Activated CD4-positive, alpha-beta memory T cell treated with anti-CD3 and anti-CD28 coated beads, Interleukin-2, amount 10 ng/mL, durations not matched to agents 7 days and 5 days (primary cell): Measurements from ENCODE around the gene SDR39U1. TPM values are rescaled to one million over a fixed set of nuclear protein-coding genes. Genes with fewer than 3 reads are reported as not detected.
"Not testable (repeated sequence)": the region's sequence is repeated elsewhere in the genome, so short reads cannot be mapped to it uniquely, and the experiment has no call there.

Source experiments
- CTCF ChIA-PET: fragments of 350-600 bp; sonication (Branson Sonifier 250); formaldehyde crosslinking; loops from one replicate; lab custom pipeline; 2021; ENCODE audit warnings: antibody characterized with exemption, inconsistent platforms; lab: Charles Lee
- POLR2A ChIA-PET: fragments of 350-600 bp; sonication (Branson Sonifier 250); formaldehyde crosslinking; loops from one replicate; lab custom pipeline; 2021; ENCODE audit warnings: antibody characterized with exemption; lab: Charles Lee
- DNase-seq: peaks from one replicate; pipeline ENCODE4 v3.0.0-alpha.2; 2020
- H3K27ac Mint-ChIP-seq: one replicate; pipeline ENCODE4 v1.8.0; 2021; ENCODE audit warnings: mild to moderate bottlenecking, mixed read lengths
- H3K27me3 Mint-ChIP-seq: one replicate; pipeline ENCODE4 v1.8.0; 2021; ENCODE audit warnings: mixed read lengths
- H3K36me3 Mint-ChIP-seq: one replicate; pipeline ENCODE4 v1.8.0; 2021; ENCODE audit warnings: low read depth, mixed read lengths
- H3K4me1 Mint-ChIP-seq: one replicate; pipeline ENCODE4 v1.8.0; 2021; ENCODE audit warnings: mixed read lengths
- H3K4me3 Mint-ChIP-seq: one replicate; pipeline ENCODE4 v1.8.0; 2021; ENCODE audit warnings: mild to moderate bottlenecking, mixed read lengths
- H3K9me3 Mint-ChIP-seq: one replicate; pipeline ENCODE4 v1.8.0; 2021; ENCODE audit warnings: mixed read lengths
- total RNA-seq, 2 experiments: library from RNA; stranded (reverse); gene quantifications; one replicate each; pipeline ENCODE4 v1.2.3, GENCODE V29; 2021

SDR39U1 gene
- total RNA-seq, 2 experiments from 2014 or later = 38.5 to 41.6 TPM

DNA sequence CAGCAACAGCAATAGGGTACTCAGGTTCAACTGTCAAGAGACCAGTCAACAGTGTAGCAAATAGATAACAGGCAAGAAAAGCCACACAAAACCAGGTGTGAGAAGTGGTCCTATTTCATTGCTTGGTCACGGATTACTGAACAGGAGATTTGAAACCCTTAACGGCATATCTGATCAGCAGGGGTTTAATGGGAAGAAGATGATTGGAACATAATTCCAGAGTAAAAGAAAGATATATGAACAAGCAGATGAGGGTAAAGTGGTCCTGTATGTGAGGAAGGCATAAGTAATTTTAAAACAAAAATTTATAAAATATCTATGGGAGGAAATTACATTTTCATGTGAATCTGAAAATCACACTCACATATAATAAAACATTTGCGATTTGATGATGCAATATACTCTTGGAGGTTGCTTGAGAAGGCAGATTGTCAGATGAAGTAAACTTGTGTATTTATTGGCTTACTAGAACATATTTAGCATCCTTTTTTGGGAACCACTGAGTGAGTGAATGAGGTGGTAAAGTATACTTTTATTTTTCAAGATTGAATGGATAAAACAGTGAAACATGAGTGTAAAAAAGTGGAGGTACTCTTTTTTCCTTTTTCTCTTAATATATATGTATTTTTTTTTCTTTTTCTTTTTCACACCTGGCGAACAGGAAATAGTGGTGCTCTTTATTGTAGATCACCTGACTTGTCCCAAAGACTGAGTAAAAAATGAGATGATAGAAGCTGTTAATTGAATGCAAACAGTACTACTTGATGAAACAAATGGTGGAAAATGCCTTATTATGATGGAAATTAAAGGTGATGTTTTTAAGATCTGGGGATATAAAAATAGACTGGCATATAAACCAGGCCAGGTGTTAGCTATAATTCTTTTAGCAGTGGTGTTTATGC is 21.6 kb upstream of the SDR39U1 start:
- CTCF ChIA-PET = no interaction called here
- H3K27ac Mint-ChIP-seq = no peak overlapping the region

DNA sequence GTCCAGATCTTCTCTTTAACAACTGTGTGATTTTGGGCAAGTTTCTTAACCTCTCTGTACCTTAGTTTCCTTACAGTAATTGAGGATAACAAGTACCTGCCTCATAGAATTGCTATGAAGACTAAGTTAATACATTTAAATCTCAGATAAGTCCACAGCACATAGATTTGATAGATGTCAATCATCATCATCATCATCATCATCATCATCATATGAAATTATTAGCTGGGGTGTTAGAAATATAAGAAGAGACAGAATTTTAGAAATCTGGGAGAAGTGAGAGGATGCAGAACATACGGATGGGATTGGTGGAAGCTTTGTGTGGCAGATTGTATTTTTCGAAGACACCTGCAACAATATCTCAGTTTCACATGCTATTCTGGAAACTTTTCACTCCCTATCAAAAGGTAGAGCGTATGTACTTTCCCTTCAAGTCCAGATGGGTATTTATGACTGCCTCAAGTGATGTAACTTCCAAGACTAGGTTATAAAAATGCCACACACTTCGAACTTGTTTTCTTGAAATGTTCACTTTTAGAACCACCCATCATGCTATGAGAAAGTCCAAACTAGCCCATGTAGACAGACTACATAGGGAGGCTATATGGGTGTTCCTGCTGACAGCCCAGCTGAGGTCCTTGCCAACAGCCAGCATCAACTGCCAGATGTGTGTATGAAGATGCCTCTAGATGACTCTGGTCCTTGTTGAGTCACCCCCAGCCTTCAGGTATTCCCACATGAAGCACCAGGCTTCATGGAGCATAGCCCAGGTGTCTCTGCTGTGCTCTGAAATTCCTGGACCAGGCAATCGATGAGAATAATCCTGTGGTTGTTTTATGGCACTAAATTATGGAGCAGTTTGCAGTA is 20.7 kb upstream of the SDR39U1 start:
- ChIA-PET CTCF (no interaction called here), POLR2A (no interaction called here)
- H3K9me3 Mint-ChIP-seq = no peaks in the 10 kb centered on the region
- DNase-seq = no peak
- H3K4me3 Mint-ChIP-seq = no peak overlapping the region
- peaks cover 3% of the 10 kb centered on the region for H3K36me3 Mint-ChIP-seq
- H3K27me3 Mint-ChIP-seq = no peaks in the 10 kb centered on the region
- peaks cover 12% of the 10 kb centered on the region for H3K4me1 Mint-ChIP-seq
- H3K27ac Mint-ChIP-seq = no peak overlapping the region

More for the DNA sequence above, 21.6 kb upstream of the SDR39U1 start:
- DNase-seq = no peak
- H3K4me3 Mint-ChIP-seq = no peak overlapping the region
- H3K36me3 Mint-ChIP-seq = peaks cover 3% of the 10 kb centered on the region
- peaks cover 12% of the 10 kb centered on the region for H3K4me1 Mint-ChIP-seq
- no peaks in the 10 kb centered on the region for H3K9me3 Mint-ChIP-seq
- POLR2A ChIA-PET = no interaction called here
- H3K27me3 Mint-ChIP-seq = no peaks in the 10 kb centered on the region

DNA sequence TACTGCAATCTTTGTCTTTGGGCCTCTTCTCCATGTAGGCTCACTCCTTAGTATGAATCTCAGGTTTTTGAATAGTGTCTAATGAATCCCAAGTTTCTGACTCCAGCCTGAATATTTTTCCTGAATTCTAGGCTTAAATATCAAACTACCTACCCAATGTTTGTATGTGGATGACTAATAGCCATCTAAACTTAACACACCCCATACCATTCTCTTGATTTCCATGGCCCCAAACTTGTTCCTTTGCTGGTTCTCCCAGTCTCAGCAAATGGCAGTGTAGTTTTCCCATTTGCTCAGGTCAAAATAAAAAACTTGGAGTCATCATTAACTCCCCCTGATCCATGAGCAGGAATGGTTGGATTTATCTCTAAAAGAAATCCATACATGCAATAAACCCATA is 18.8 kb upstream of the SDR39U1 start:
- POLR2A ChIA-PET = no interaction called here
- DNase-seq = no peak
- Mint-ChIP-seq H3K4me1 (peaks cover 20% of the 10 kb centered on the region), H3K4me3 (no peak overlapping the region), H3K27me3 (no peaks in the 10 kb centered on the region), H3K27ac (no peak overlapping the region), H3K36me3 (peaks cover 12% of the 10 kb centered on the region), H3K9me3 (peaks cover 6% of the 10 kb centered on the region)
- CTCF ChIA-PET = no interaction called here

DNA sequence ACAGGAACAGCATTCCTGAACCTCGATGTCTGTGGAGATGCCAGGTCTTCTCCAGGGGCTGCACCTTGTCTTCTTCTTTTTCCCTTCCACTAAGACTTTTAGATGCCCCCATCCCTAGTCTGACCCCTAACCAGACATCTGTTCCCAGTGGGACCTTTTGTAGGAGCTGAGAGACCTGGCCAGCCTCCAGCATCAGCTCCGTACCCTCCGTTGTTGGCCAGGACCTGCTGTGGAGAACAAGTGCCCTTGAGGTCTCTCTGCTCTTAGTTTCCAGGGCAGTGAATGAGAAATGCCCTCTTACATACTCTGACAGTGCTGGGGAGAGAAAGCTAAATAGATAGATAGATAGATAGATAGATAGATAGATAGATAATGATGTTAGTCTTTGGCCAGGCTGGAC is 16.8 kb upstream of the SDR39U1 start:
- CTCF ChIA-PET = no interaction called here
- Mint-ChIP-seq H3K9me3 (peaks cover 10% of the 10 kb centered on the region), H3K36me3 (peaks cover 16% of the 10 kb centered on the region), H3K4me1 (peaks cover 14% of the 10 kb centered on the region), H3K27ac (no peak overlapping the region), H3K27me3 (no peaks in the 10 kb centered on the region), H3K4me3 (no peak overlapping the region)
- POLR2A ChIA-PET = interaction anchor here (0.8 kb wide), 1 partner anchor 16 kb away, joined by 4 read pairs; no protein-coding TSS in a partner anchor
- DNase-seq = no peak

DNA sequence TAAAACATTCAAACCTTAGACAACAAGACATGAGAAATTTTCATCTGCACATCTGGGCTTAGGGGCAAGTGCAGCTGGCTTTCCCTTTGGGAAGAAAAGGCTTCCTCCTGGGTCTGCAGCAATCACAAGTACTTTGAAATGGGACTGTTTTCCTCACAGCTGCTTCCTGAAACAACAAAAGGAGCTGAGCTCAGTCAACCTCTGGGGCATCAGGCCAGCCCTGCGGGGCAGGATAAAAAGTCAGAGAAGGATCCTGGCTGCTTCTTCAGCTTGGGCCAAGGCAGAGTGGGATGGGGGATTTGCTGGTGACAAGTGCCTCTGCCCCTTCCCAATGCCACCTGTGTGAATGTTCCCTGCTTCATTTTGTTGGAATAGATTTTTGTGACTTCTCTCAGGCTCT is 16.2 kb upstream of the SDR39U1 start:
- H3K4me1 Mint-ChIP-seq = peaks cover 12% of the 10 kb centered on the region
- H3K27ac Mint-ChIP-seq = no peak overlapping the region
- ChIA-PET CTCF (interaction anchor here (0.8 to 0.9 kb wide), 2 partner anchors 16 to 25 kb away, joined by 3 to 6 read pairs; partner anchors contain the start of gene SDR39U1), POLR2A (no interaction called here)
- H3K27me3 Mint-ChIP-seq = no peaks in the 10 kb centered on the region
- DNase-seq = no peak
- H3K4me3 Mint-ChIP-seq = no peak overlapping the region
- H3K36me3 Mint-ChIP-seq = peaks cover 20% of the 10 kb centered on the region
- peaks cover 10% of the 10 kb centered on the region for H3K9me3 Mint-ChIP-seq

DNA sequence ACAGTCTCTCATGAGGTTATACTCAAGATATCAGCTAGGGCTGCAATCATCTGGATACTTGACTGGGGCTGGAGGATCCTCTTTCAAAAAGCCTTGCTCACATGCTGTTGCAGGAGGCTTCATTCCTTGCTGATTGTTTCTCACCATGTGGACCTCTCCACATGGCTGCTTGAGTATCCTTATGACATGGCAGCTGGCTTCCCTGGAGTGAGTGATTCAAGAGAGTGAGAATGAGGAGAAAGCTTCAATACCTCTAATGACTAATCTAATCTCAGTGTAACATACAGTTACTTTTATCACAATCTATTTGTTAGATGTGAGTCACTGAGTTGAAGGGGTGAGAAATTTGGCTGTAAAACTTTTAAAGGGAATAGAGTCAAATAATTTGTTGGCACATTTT is 14.4 kb upstream of the SDR39U1 start:
- no peak for DNase-seq
- Mint-ChIP-seq H3K27me3 (no peaks in the 10 kb centered on the region), H3K4me1 (peaks cover 9% of the 10 kb centered on the region), H3K36me3 (peaks cover 31% of the 10 kb centered on the region), H3K4me3 (no peak overlapping the region), H3K9me3 (peaks cover 10% of the 10 kb centered on the region), H3K27ac (no peak overlapping the region)
- CTCF ChIA-PET = interaction anchor here (1.9 kb wide), 1 partner anchor 25 kb away, joined by 6 read pairs; no protein-coding TSS in a partner anchor
- POLR2A ChIA-PET = no interaction called here

DNA sequence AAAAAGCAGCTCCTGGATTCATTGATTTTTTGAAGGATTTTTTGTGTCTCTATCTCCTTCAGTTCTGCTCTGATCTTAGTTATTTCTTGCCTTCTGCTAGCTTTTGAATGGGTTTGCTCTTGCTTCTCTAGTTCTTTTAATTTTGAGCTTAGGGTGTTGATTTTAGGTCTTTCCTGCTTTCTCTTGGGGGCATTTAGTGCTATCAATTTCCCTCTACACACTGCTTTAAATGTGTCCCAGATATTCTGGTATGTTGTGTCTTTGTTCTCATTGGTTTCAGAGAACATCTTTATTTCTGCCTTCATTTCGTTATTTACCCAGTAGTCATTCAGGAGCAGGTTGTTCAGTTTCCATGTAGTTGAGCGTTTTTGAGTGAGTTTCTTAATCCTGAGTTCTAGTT is 8.3 kb upstream of the SDR39U1 start:
- H3K4me3 Mint-ChIP-seq, CTCF ChIA-PET, DNase-seq, H3K27me3 Mint-ChIP-seq, H3K9me3 Mint-ChIP-seq, H3K27ac Mint-ChIP-seq, H3K4me1 Mint-ChIP-seq, POLR2A ChIA-PET: not testable (repeated sequence)
- H3K36me3 Mint-ChIP-seq = peaks cover 35% of the 10 kb centered on the region

DNA sequence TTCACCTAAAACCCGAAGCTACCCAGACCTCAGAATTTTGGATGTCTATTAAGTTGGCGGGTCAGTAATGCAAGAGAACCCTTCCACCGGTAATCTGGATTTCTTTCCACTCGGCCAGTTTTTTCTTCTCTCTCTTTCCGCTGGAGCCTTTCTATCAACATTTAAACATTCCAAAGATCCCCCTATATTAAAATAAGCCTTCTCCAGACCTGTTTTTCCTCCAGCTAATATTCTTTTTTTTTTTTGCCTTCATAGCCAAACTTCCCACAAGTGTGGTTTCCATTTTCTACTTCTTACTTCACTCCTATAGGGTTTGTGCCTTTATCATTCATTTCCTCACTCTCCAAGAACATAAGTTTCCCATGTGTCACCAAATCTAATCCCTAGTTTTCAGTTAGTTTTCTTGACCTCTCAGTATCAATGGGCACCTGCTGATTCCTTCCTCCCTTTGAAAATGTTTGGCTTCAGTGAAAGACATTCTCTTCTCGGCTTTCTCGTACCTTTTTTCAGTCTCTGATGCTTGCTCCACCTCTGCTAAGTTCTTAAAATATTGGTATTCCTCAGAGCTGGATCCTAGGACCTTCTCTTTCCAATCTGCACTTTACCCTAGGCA is 583 bp upstream of the SDR39U1 start:
- no peaks in the 10 kb centered on the region for H3K9me3 Mint-ChIP-seq
- H3K4me3 Mint-ChIP-seq = peak overlapping the region; percentile 92
- CTCF ChIA-PET = interaction anchor here (1.0 to 10.2 kb wide), 7 partner anchors 12 to 385 kb away, joined by 3 to 169 read pairs (median 4); partner anchors contain the start of genes ADCY4, CBLN3 and KHNYN

DNA sequence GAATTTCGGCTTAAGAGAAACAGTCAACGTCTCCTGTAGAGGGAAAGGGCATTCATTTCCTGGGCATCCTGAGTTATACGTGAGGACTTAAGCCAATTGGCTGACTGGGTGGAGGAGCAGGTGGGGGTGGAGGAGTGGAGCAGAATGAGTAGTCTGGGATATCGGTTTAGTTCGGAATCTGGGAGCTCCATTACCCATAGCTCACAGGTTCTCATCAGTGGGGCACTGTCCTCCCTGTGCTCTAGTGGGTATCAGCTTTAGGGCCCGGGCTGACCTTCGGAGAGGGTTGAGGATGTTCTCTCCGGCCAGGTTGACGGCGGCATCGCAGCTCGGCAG is 704 bp downstream of the SDR39U1 start:
- peaks cover 57% of the 10 kb centered on the region for H3K4me1 Mint-ChIP-seq
- CTCF ChIA-PET = interaction anchor here (1.0 to 10.2 kb wide), 6 partner anchors 10 to 172 kb away, joined by 3 to 169 read pairs (median 5); partner anchors contain the start of genes ADCY4, CBLN3 and KHNYN
- H3K27ac Mint-ChIP-seq = peak overlapping the region; percentile 97
- no peaks in the 10 kb centered on the region for H3K27me3 Mint-ChIP-seq
- peaks cover 55% of the 10 kb centered on the region for H3K36me3 Mint-ChIP-seq
- H3K4me3 Mint-ChIP-seq = peak overlapping the region; percentile 92
- DNase-seq = no peak
- no peaks in the 10 kb centered on the region for H3K9me3 Mint-ChIP-seq
- POLR2A ChIA-PET = interaction anchor here (0.7 to 5.4 kb wide), 13 partner anchors 12 to 327 kb away, joined by 3 to 117 read pairs (median 6); partner anchors contain the start of genes ADCY4, CBLN3, KHNYN and RIPK3

More for the DNA sequence above, 583 bp upstream of the SDR39U1 start:
- no peaks in the 10 kb centered on the region for H3K27me3 Mint-ChIP-seq
- peaks cover 48% of the 10 kb centered on the region for H3K4me1 Mint-ChIP-seq
- peaks cover 43% of the 10 kb centered on the region for H3K36me3 Mint-ChIP-seq
- peak overlapping the region; percentile 97 for H3K27ac Mint-ChIP-seq
- no peak for DNase-seq
- POLR2A ChIA-PET = interaction anchor here (0.9 to 5.4 kb wide), 8 partner anchors 13 to 231 kb away, joined by 3 to 117 read pairs (median 9); partner anchors contain the start of genes ADCY4, CBLN3, KHNYN and RIPK3

DNA sequence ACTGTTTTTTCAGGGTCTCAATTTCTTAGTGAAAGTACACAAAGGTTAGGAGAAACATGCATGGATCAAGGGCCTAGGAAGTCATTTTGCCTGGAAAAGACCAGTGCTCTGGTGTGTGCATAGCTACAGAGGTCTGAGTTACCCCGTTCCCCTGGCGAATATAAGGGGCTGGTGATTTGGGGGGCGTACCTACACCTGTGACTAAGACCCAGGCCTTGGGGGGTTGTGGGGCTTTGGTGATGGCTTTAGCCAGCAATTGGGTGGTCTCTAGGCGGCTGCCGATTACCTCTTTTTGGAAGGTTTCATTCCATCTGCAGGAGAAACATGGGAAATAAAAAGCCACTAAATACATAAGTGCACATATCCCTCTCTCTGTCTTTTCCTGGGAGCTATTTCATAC is 1.1 kb downstream of the SDR39U1 start:
- Mint-ChIP-seq H3K4me1 (peaks cover 61% of the 10 kb centered on the region), H3K9me3 (no peaks in the 10 kb centered on the region)
- CTCF ChIA-PET = interaction anchor here (1.0 to 10.2 kb wide), 6 partner anchors 10 to 172 kb away, joined by 3 to 169 read pairs (median 5); partner anchors contain the start of genes ADCY4, CBLN3 and KHNYN

DNA sequence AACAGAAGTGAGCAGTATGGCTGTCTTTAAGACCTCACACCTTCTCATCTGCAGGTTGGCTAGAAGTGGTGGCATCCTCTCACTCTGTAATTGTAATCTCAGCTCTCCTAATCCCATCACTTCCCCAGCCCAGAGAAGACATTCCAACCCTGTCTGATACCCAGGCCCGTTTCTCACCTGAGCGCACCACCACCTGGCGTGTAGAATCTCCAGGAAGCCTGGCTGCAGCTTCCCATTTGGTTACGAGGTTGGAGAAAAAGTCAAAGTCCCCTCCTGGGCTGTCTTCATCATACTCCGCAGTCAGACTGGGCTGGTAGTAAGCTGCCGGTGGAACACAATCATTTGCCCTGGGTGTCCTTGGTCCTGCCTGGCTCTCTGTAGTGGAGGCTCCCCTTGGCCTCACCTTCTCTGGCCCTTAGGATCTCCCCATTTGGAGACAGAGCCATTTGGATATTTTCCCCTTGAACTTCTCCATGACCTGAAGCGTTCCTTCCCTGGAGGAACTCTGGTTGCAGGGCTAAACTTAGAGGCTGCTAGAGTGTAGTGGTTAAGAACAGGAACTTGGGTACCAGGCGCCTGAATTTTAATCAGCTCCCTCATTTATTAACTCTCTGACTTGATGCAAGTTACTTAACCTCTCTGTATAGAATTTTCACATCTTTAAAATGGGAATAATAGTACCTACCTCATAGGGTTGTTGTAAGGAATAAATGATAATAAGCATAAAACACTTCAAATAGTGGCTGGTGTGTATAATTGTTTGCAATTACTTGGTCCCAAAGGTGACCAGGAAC is 1.8 kb downstream of the SDR39U1 start:
- no peaks in the 10 kb centered on the region for H3K9me3 Mint-ChIP-seq
- no peak for DNase-seq
- no peak overlapping the region for H3K27ac Mint-ChIP-seq
- peaks cover 62% of the 10 kb centered on the region for H3K36me3 Mint-ChIP-seq
- POLR2A ChIA-PET = interaction anchor here (1.1 to 5.4 kb wide), 9 partner anchors 11 to 326 kb away, joined by 3 to 117 read pairs (median 7); partner anchors contain the start of genes ADCY4, CBLN3, CIDEB and KHNYN
- CTCF ChIA-PET = interaction anchor here (0.9 to 10.2 kb wide), 3 partner anchors 9 to 107 kb away, joined by 4 to 169 read pairs (median 54); partner anchors contain the start of genes ADCY4, CBLN3 and KHNYN
- peaks cover 64% of the 10 kb centered on the region for H3K4me1 Mint-ChIP-seq
- no peaks in the 10 kb centered on the region for H3K27me3 Mint-ChIP-seq
- peak overlapping the region; percentile 92 for H3K4me3 Mint-ChIP-seq

More for the DNA sequence above, 1.1 kb downstream of the SDR39U1 start:
- POLR2A ChIA-PET = interaction anchor here (0.7 to 5.4 kb wide), 14 partner anchors 11 to 326 kb away, joined by 3 to 117 read pairs (median 4); partner anchors contain the start of genes ADCY4, CBLN3, KHNYN and RIPK3
- Mint-ChIP-seq H3K36me3 (peaks cover 57% of the 10 kb centered on the region), H3K27ac (peak overlapping the region; percentile 97), H3K4me3 (peak overlapping the region; percentile 92), H3K27me3 (no peaks in the 10 kb centered on the region)
- no peak for DNase-seq
